HG02678 (cell line): ENCODE data around the gene IRF4.

Experiments used
- ATAC-seq: cut with Tn5 transposase; IDR thresholded peaks from one replicate; pipeline ENCODE4 v1.9.1; 2021; ENCODE audit warnings: mild to moderate bottlenecking, moderate library complexity; ENCODE audit not compliant: unreplicated experiment

IRF4 gene

GRCh38 chr6:352896-353470 is 38.6 kb upstream of the IRF4 start:
- no peak for ATAC-seq

- ATAC-seq = no peak
Observed at GRCh38 chr6:353642-354614, 37.6 kb upstream of the IRF4 start.

- ATAC-seq = no peak
Observed at GRCh38 chr6:354631-355280, 36.8 kb upstream of the IRF4 start.

- ATAC-seq = no peak
Observed at GRCh38 chr6:355373-356208, 36.0 kb upstream of the IRF4 start.

- peak; percentile 58 for ATAC-seq
Observed at GRCh38 chr6:356828-357251, 34.7 kb upstream of the IRF4 start.

GRCh38 chr6:357261-357790 is 34.2 kb upstream of the IRF4 start:
- no peak for ATAC-seq

GRCh38 chr6:357791-358341 is 33.7 kb upstream of the IRF4 start:
- no peak for ATAC-seq

GRCh38 chr6:358432-358831 is 33.1 kb upstream of the IRF4 start:
- ATAC-seq = no peak

GRCh38 chr6:358847-359246 is 32.7 kb upstream of the IRF4 start:
- no peak for ATAC-seq

GRCh38 chr6:359261-360035 is 32.1 kb upstream of the IRF4 start:
- no peak for ATAC-seq

GRCh38 chr6:360349-360748 is 31.2 kb upstream of the IRF4 start:
- ATAC-seq = no peak

GRCh38 chr6:360764-361373 is 30.7 kb upstream of the IRF4 start:
- ATAC-seq = no peak

GRCh38 chr6:361411-362132 is 30.0 kb upstream of the IRF4 start:
- no peak for ATAC-seq

- no peak for ATAC-seq
Observed at GRCh38 chr6:362231-362923, 29.2 kb upstream of the IRF4 start.

GRCh38 chr6:362924-363249 is 28.7 kb upstream of the IRF4 start:
- no peak for ATAC-seq

- no peak for ATAC-seq
Observed at GRCh38 chr6:363291-363690, 28.3 kb upstream of the IRF4 start.

GRCh38 chr6:363909-364308 is 27.6 kb upstream of the IRF4 start:
- no peak for ATAC-seq
